H1 (cell line): ENCODE data around the gene FKTN. TPM values are rescaled to one million over a fixed set of nuclear protein-coding genes. Genes with fewer than 3 reads are reported as not detected.

Experiments
- CTCF ChIA-PET: fragments of 300-600 bp; sonication (Branson Sonifier 250); formaldehyde crosslinking; loops from one replicate; lab custom pipeline; 2021; ENCODE audit not compliant: partially characterized antibody; lab: Charles Lee
- POLR2A ChIA-PET: fragments of 300-600 bp; sonication (Branson Sonifier 250); formaldehyde crosslinking; loops from one replicate; lab custom pipeline; 2021; ENCODE audit warnings: inconsistent platforms; ENCODE audit not compliant: partially characterized antibody; lab: Charles Lee
- DNase-seq, 2 experiments: peaks; one replicate each; pipeline versions ENCODE4 v3.0.0 to v3.0.0-alpha.2; 2010 to 2022; ENCODE audit warnings: low spot score in 2 of 2, low read depth in 1 of 2, mixed read lengths in 1 of 2
- FAIRE-seq: peaks from 2 replicates; lab custom pipeline; 2011; peaks lifted over from hg19 to GRCh38; lab: Jason Lieb, UNC
- H2AFZ ChIP-seq: 2 replicates; pipeline ENCODE4 v1.8.1; 2012; ENCODE audit warnings: low read length, inconsistent platforms
- H2AK5ac ChIP-seq: 2 replicates; pipeline ENCODE4 v1.6.1; 2013; ENCODE audit warnings: low read depth, low read length
- H2BK120ac ChIP-seq: replicated peaks from 2 replicates; pipeline ENCODE3; 2013; ENCODE audit warnings: low read depth, low read length, inconsistent platforms
- H2BK12ac ChIP-seq: 2 replicates; pipeline ENCODE4 v1.6.1; 2013; ENCODE audit warnings: low read depth, low read length
- H2BK15ac ChIP-seq: 2 replicates; pipeline ENCODE4 v1.6.1; 2013; ENCODE audit warnings: low read length
- H2BK20ac ChIP-seq: 2 replicates; pipeline ENCODE4 v1.6.1; 2013; ENCODE audit warnings: low read length
- H2BK5ac ChIP-seq: 2 replicates; pipeline ENCODE4 v1.6.1; 2013; ENCODE audit warnings: low read depth, low read length
- H3K14ac ChIP-seq: 2 replicates; pipeline ENCODE4 v1.6.1; 2013; ENCODE audit warnings: inconsistent platforms; ENCODE audit not compliant: insufficient read length
- H3K18ac ChIP-seq: 2 replicates; pipeline ENCODE4 v1.6.1; 2013; ENCODE audit warnings: low read length; ENCODE audit errors: extremely low read depth
- H3K23ac ChIP-seq: 2 replicates; pipeline ENCODE4 v1.6.1; 2013; ENCODE audit warnings: inconsistent platforms; ENCODE audit not compliant: insufficient read length
- H3K23me2 ChIP-seq: 2 replicates; pipeline ENCODE4 v1.6.1; 2013; ENCODE audit warnings: low read depth, low read length
- H3K27ac ChIP-seq: 2 replicates; pipeline ENCODE4 v1.6.1; 2011; ENCODE audit warnings: low read depth, low read length, inconsistent platforms
- H3K27me3 ChIP-seq, 4 experiments: replicated peaks in 1 of 4; 1 replicate in 1 of 4; 2 replicates in 3 of 4; pipeline versions ENCODE4 v1.6.1 to v1.8.1; 2011 to 2013; ENCODE audit warnings: low read length in 3 of 4, mild to moderate bottlenecking in 3 of 4, inconsistent platforms in 2 of 4, mixed read lengths in 2 of 4, moderate library complexity in 1 of 4; ENCODE audit not compliant: control insufficient read depth in 3 of 4, insufficient read depth in 3 of 4; ENCODE audit errors: extremely low read depth in 1 of 4
- H3K36me3 ChIP-seq, 4 experiments: 2 replicates each; pipeline versions ENCODE4 v1.6.1 to v1.8.1; 2011 to 2013; ENCODE audit warnings: mild to moderate bottlenecking in 4 of 4, low read length in 3 of 4, moderate library complexity in 2 of 4, control low read depth in 1 of 4, inconsistent platforms in 1 of 4; ENCODE audit not compliant: insufficient read depth in 4 of 4, control insufficient read depth in 2 of 4
- H3K4ac ChIP-seq: replicated peaks from 2 replicates; pipeline ENCODE3; 2013; ENCODE audit warnings: low read length, low read depth, mixed read lengths, inconsistent platforms; ENCODE audit not compliant: insufficient read length
- H3K4me1 ChIP-seq, 4 experiments: replicated peaks in 1 of 4; 1 replicate in 1 of 4; 2 replicates in 3 of 4; pipeline versions ENCODE4 v1.6.1 to v1.8.1; 2011 to 2013; ENCODE audit warnings: low read length in 3 of 4, inconsistent platforms in 2 of 4, mixed read lengths in 1 of 4; ENCODE audit not compliant: insufficient read depth in 4 of 4, control insufficient read depth in 3 of 4
- H3K4me2 ChIP-seq, 2 experiments: 2 replicates each; pipeline versions ENCODE4 v1.6.1 to v1.8.1; 2011 to 2013; ENCODE audit warnings: low read depth in 2 of 2, low read length in 2 of 2, control low read depth in 1 of 2, inconsistent platforms in 1 of 2, mild to moderate bottlenecking in 1 of 2; ENCODE audit not compliant: insufficient read depth in 1 of 2
- H3K4me3 ChIP-seq, 4 experiments: fragments of 200-600, 300-600 bp in 1 of 4; sonication (generic), shearing (Covaris generic), sonication (Bioruptor Twin) in 1 of 4; 2 replicates each; pipeline versions ENCODE4 v1.5.1 to v1.8.1; 2011 to 2016; ENCODE audit warnings: low read length in 4 of 4, low read depth in 3 of 4, control low read depth in 2 of 4, inconsistent platforms in 2 of 4, mild to moderate bottlenecking in 2 of 4, mixed read lengths in 1 of 4, moderate library complexity in 1 of 4; ENCODE audit not compliant: insufficient read depth in 2 of 4; ENCODE audit errors: extremely low read depth in 1 of 4
- H3K56ac ChIP-seq: replicated peaks from 2 replicates; pipeline ENCODE3; 2013; ENCODE audit warnings: low read depth, mild to moderate bottlenecking, mixed read lengths, low read length, inconsistent platforms; ENCODE audit not compliant: insufficient read length
- H3K79me1 ChIP-seq: 2 replicates; pipeline ENCODE4 v1.6.1; 2013; ENCODE audit warnings: low read depth, low read length, control low read depth
- H3K79me2 ChIP-seq, 2 experiments: 2 replicates each; pipeline versions ENCODE4 v1.6.1 to v1.8.1; 2012 to 2013; ENCODE audit warnings: low read length in 2 of 2, mild to moderate bottlenecking in 2 of 2, inconsistent platforms in 1 of 2; ENCODE audit not compliant: insufficient read depth in 2 of 2, control insufficient read depth in 1 of 2
- H3K9ac ChIP-seq, 4 experiments: replicated peaks in 1 of 4; 1 replicate in 1 of 4; 2 replicates in 3 of 4; pipeline versions ENCODE4 v1.6.1 to v1.8.1; 2011 to 2013; ENCODE audit warnings: low read depth in 3 of 4, low read length in 3 of 4, control low read depth in 2 of 4, mild to moderate bottlenecking in 2 of 4, moderate library complexity in 2 of 4, inconsistent platforms in 1 of 4; ENCODE audit errors: extremely low read depth in 1 of 4
- H3K9me3 ChIP-seq, 2 experiments: 2 replicates each; pipeline versions ENCODE4 v1.6.1 to v1.8.1; 2012 to 2013; ENCODE audit warnings: mild to moderate bottlenecking in 2 of 2, moderate library complexity in 2 of 2, control low read depth in 1 of 2, inconsistent platforms in 1 of 2, low read depth in 1 of 2, low read length in 1 of 2, mixed read lengths in 1 of 2; ENCODE audit not compliant: insufficient read depth in 2 of 2
- H4K20me1 ChIP-seq, 2 experiments: replicated peaks in 1 of 2; 2 replicates each; pipeline versions ENCODE3 to v1.8.1; 2011 to 2013; ENCODE audit warnings: inconsistent platforms in 2 of 2, low read length in 2 of 2, mild to moderate bottlenecking in 1 of 2; ENCODE audit not compliant: insufficient read depth in 2 of 2, control insufficient read depth in 1 of 2
- H4K5ac ChIP-seq: 2 replicates; pipeline ENCODE4 v1.6.1; 2013; ENCODE audit warnings: low read length, low read depth, mixed read lengths, inconsistent platforms; ENCODE audit not compliant: insufficient read length
- H4K8ac ChIP-seq: 2 replicates; pipeline ENCODE4 v1.8.0; 2013; ENCODE audit warnings: mild to moderate bottlenecking, moderate library complexity, low read length, inconsistent platforms; ENCODE audit not compliant: insufficient read depth; ENCODE audit errors: extremely low read depth
- H4K91ac ChIP-seq: replicated peaks from 2 replicates; pipeline ENCODE3; 2013; ENCODE audit warnings: low read length, mixed read lengths, inconsistent platforms; ENCODE audit not compliant: insufficient read length
- CEBPB ChIP-seq: IDR thresholded peaks from 2 replicates; pipeline ENCODE4 v1.6.1; 2012; ENCODE audit warnings: low read depth, low read length
- EGR1 ChIP-seq: IDR thresholded peaks from 2 replicates; pipeline ENCODE4 v1.6.1; 2011; ENCODE audit warnings: low read depth, low read length, borderline replicate concordance
- EP300 ChIP-seq, 2 experiments: IDR thresholded peaks; 1 replicate in 1 of 2; 2 replicates in 1 of 2; pipeline ENCODE4 v1.6.1; 2011 to 2012; ENCODE audit warnings: low read depth in 2 of 2, low read length in 2 of 2, mild to moderate bottlenecking in 2 of 2, borderline replicate concordance in 1 of 2, inconsistent platforms in 1 of 2, moderate library complexity in 1 of 2
- HDAC2 ChIP-seq, 2 experiments: fragments of 300-600 bp in 1 of 2; sonication (generic) in 1 of 2; IDR thresholded peaks; 2 replicates each; pipeline ENCODE4 v1.6.1; 2011 to 2012; ENCODE audit warnings: low read depth in 2 of 2, low read length in 2 of 2, mild to moderate bottlenecking in 2 of 2, moderate library complexity in 2 of 2, borderline replicate concordance in 1 of 2, inconsistent platforms in 1 of 2
- JUN ChIP-seq: IDR thresholded peaks from 2 replicates; pipeline ENCODE4 v1.6.1; 2011; ENCODE audit warnings: low read depth, mild to moderate bottlenecking, improper control_type of control experiment, low read length
- KDM1A ChIP-seq: fragments of 200-600, 300-600 bp; sonication (generic); IDR thresholded peaks from 2 replicates; pipeline ENCODE4 v1.7.1; 2016; ENCODE audit warnings: mild to moderate bottlenecking, low read length, borderline replicate concordance
- NRF1 ChIP-seq: IDR thresholded peaks from 2 replicates; pipeline ENCODE4 v1.6.1; 2011; ENCODE audit warnings: mild to moderate bottlenecking, low read depth, low read length, improper control_type of control experiment
- POLR2AphosphoS5 ChIP-seq: IDR thresholded peaks from 2 replicates; pipeline ENCODE4 v1.6.1; 2011; ENCODE audit warnings: low read depth, low read length
- RXRA ChIP-seq: IDR thresholded peaks from 2 replicates; pipeline ENCODE4 v1.6.1; 2011; ENCODE audit warnings: low read depth, mild to moderate bottlenecking, low read length, moderate library complexity; ENCODE audit not compliant: insufficient read depth
- SIN3A ChIP-seq, 2 experiments: IDR thresholded peaks in 1 of 2; conservative IDR thresholded peaks in 1 of 2; 2 replicates each; pipeline ENCODE4 v1.6.1; 2011 to 2012; ENCODE audit warnings: low read length in 2 of 2, improper control_type of control experiment in 1 of 2, low read depth in 1 of 2, mild to moderate bottlenecking in 1 of 2
- SIX5 ChIP-seq: IDR thresholded peaks from 2 replicates; pipeline ENCODE4 v1.6.1; 2011; ENCODE audit warnings: mild to moderate bottlenecking, low read depth, low read length
- SUZ12 ChIP-seq: fragments of 200-600 bp; sonication (generic); IDR thresholded peaks from 2 replicates; pipeline ENCODE4 v1.6.1; 2012; ENCODE audit warnings: mild to moderate bottlenecking, inconsistent platforms, low read length, moderate library complexity, mixed read lengths
- TAF7 ChIP-seq: optimal IDR thresholded peaks from 2 replicates; pipeline ENCODE3; 2011; ENCODE audit warnings: low read depth, mild to moderate bottlenecking, inconsistent platforms, low read length, moderate library complexity, borderline replicate concordance
- WGBS, 2 experiments: shearing (Covaris generic) in 1 of 2; methylation state at CpG; one replicate each; pipeline versions ENCODE4 v1.1.6 to v1.1.7; 2013 to 2015; ENCODE audit warnings: low lambda C conversion rate in 2 of 2, mixed read lengths in 2 of 2, inconsistent platforms in 1 of 2, low coverage in 1 of 2, missing lambda C conversion rate in 1 of 2; ENCODE audit not compliant: insufficient replicate concordance in 2 of 2, insufficient coverage in 1 of 2, insufficient read length in 1 of 2; ENCODE audit errors: extremely low coverage in 1 of 2, missing lambda C conversion rate in 1 of 2; 5-methylcytosine and 5-hydroxymethylcytosine counted together
- polyA plus RNA-seq, 7 experiments: library from polyadenylated mRNA; depleted of rRNA in 3 of 7; stranded (reverse) in 5 of 7; unstranded in 2 of 7; fragments of >200 nt in 5 of 7; fragments of 200-250 nt in 2 of 7; gene quantifications; 1 replicate in 5 of 7; 2 replicates in 1 of 7; 4 replicates in 1 of 7; pipeline versions ENCODE4 v1.2.1 to v1.2.3, GENCODE V29; 2011 to 2013; ENCODE audit warnings: missing spikeins in 2 of 7, mixed read lengths in 2 of 7
- total RNA-seq: library from RNA; stranded (reverse); fragmentation: NEBNext Ultra II Directional; extraction: Animal tissue kit (Norgen Biotek cat#: 25700); gene quantifications from 2 replicates; pipeline ENCODE4 v1.2.1, GENCODE V29; 2021
- TF ChIP-seq, protein P1 (sequence below): IDR thresholded peaks from 2 replicates; pipeline ENCODE4 v1.6.1; 2012; ENCODE audit warnings: inconsistent platforms

Gene FKTN
- total and polyA plus RNA-seq, 2 of the 8 experiments (the other 6 are each of a cell fraction or from before 2014, with no cell fraction given) = 2.7 to 13.4 TPM

- no peak overlapping the region for H3K23ac ChIP-seq
- no peak overlapping the region for H3K4me3 ChIP-seq
- H3K4me2 ChIP-seq = no peak overlapping the region
- no peaks in the 10 kb centered on the region for H4K20me1 ChIP-seq
- H2BK15ac ChIP-seq = no peak overlapping the region
- H3K79me1 ChIP-seq = no peaks in the 10 kb centered on the region
- WGBS, 2 experiments = 86% methylated on average over 5 of the region's 5 CpGs; no CpG with 5 or more reads in 1 of the 2 experiments
- no peak overlapping the region for H4K91ac ChIP-seq
- H4K8ac ChIP-seq = no peak overlapping the region
- H3K4me1 ChIP-seq = no peaks in the 10 kb centered on the region
- ChIA-PET CTCF (interaction anchor here (0.9 kb wide), 1 partner anchor 17 kb away, joined by 3 read pairs; no protein-coding TSS in a partner anchor), POLR2A (interaction anchor here (0.7 kb wide), 1 partner anchor 12 kb away, joined by 3 read pairs; no protein-coding TSS in a partner anchor)
- DNase-seq = no peak
- H4K5ac ChIP-seq = no peak overlapping the region
- H3K36me3 ChIP-seq = no peaks in the 10 kb centered on the region
- H3K9me3 ChIP-seq = no peaks in the 10 kb centered on the region
- H3K18ac ChIP-seq = no peak overlapping the region
- H2BK12ac ChIP-seq = no peak overlapping the region
- H2BK5ac ChIP-seq = no peak overlapping the region
- no peak overlapping the region for H3K4ac ChIP-seq
- H2AFZ ChIP-seq = no peak overlapping the region
- FAIRE-seq = no peak
- no peak overlapping the region for H3K14ac ChIP-seq
- no peak overlapping the region for H3K27ac ChIP-seq
- peaks cover 0 to 11% (median under 1%) of the 10 kb centered on the region in 4 experiments; a peak in 4 of 7 replicates for H3K27me3 ChIP-seq
- H3K9ac ChIP-seq = no peak overlapping the region
- H3K56ac ChIP-seq = no peak overlapping the region
- no peak overlapping the region for H2AK5ac ChIP-seq
- H2BK20ac ChIP-seq = no peak overlapping the region
- no peak overlapping the region for H2BK120ac ChIP-seq
- H3K23me2 ChIP-seq = no peaks in the 10 kb centered on the region
- H3K79me2 ChIP-seq = no peaks in the 10 kb centered on the region
- TF ChIP-seq RXRA (no peak), JUN (no peak), EP300 (IDR thresholded peaks at IDR 0.05; ENCODE audit: borderline replicate concordance in 1 of 2, low read depth in 2 of 2, low read length in 2 of 2) (no peak), CEBPB (no peak), EGR1 (no peak), SIN3A (conservative IDR thresholded peaks at IDR 0.05 in 1 of 2, IDR thresholded peaks at IDR 0.05 in 1 of 2; ENCODE audit: low read depth in 1 of 2, low read length in 2 of 2) (no peak), POLR2AphosphoS5 (no peak), TAF7 (no peak), HDAC2 (IDR thresholded peaks at IDR 0.05; ENCODE audit: borderline replicate concordance in 1 of 2, low read depth in 2 of 2, low read length in 2 of 2) (no peak), KDM1A (no peak), SIX5 (no peak), NRF1 (no peak), SUZ12 (no peak)
- TF ChIP-seq, protein P1, sequence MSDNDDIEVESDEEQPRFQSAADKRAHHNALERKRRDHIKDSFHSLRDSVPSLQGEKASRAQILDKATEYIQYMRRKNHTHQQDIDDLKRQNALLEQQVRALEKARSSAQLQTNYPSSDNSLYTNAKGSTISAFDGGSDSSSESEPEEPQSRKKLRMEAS = no peak
Measured at GRCh38 chr9:105663914-105664313, 106.0 kb downstream of the FKTN start.
